ENCODE measurements around the gene IDH3B.

GRCh38 chr20:2654384-2654822, 9.6 kb downstream of the IDH3B start:
- TF ChIP-seq, protein P1, sequence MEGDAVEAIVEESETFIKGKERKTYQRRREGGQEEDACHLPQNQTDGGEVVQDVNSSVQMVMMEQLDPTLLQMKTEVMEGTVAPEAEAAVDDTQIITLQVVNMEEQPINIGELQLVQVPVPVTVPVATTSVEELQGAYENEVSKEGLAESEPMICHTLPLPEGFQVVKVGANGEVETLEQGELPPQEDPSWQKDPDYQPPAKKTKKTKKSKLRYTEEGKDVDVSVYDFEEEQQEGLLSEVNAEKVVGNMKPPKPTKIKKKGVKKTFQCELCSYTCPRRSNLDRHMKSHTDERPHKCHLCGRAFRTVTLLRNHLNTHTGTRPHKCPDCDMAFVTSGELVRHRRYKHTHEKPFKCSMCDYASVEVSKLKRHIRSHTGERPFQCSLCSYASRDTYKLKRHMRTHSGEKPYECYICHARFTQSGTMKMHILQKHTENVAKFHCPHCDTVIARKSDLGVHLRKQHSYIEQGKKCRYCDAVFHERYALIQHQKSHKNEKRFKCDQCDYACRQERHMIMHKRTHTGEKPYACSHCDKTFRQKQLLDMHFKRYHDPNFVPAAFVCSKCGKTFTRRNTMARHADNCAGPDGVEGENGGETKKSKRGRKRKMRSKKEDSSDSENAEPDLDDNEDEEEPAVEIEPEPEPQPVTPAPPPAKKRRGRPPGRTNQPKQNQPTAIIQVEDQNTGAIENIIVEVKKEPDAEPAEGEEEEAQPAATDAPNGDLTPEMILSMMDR (IDR thresholded peaks at IDR 0.05) = no peak
- no peak for TF ChIP-seq ZFX (IDR thresholded peaks at IDR 0.05; ENCODE audit: borderline replicate concordance)
